PC-3 (cell line): ENCODE data around the gene TMEM38A. TPM values are rescaled to one million over a fixed set of nuclear protein-coding genes. Genes with fewer than 3 reads are reported as not detected.

ENCODE experiments used
- ATAC-seq: fragments of 200-7000 bp; cut with Tn5 transposase; 2 replicates; pipeline ENCODE4 v1.9.1; 2020; ENCODE audit warnings: mild to moderate bottlenecking, moderate library complexity
- BruUV-seq: library from RNA; stranded (reverse); fragments of 400-500 nt; replicated peaks from 2 replicates; lab custom pipeline; 2021; lab: Mats Ljungman, UMichigan
- CTCF ChIA-PET: fragments of 300-600 bp; sonication (Branson Sonifier 250); formaldehyde crosslinking; loops from one replicate; lab custom pipeline; 2022; ENCODE audit warnings: antibody characterized with exemption; lab: Charles Lee
- POLR2A ChIA-PET: fragments of 300-600 bp; sonication (Branson Sonifier 250); formaldehyde crosslinking; loops from one replicate; lab custom pipeline; 2022; ENCODE audit warnings: antibody characterized with exemption; ENCODE audit not compliant: unreplicated experiment; lab: Charles Lee
- DNase-seq: peaks from one replicate; pipeline ENCODE4 v3.0.0-alpha.2; 2015
- H2AFZ ChIP-seq: fragments of 300-600 bp; sonication (generic); 2 replicates; pipeline ENCODE4 v1.6.0; 2016; ENCODE audit warnings: antibody characterized with exemption, low read length
- H3F3A ChIP-seq: fragments of 300-600 bp; sonication (generic); one replicate; pipeline ENCODE4 v1.6.0; 2017; ENCODE audit warnings: antibody characterized with exemption, low read length, control low read depth, mild to moderate bottlenecking; ENCODE audit not compliant: unreplicated experiment
- H3K27ac ChIP-seq: fragments of 300-600 bp; sonication (generic); 2 replicates; pipeline ENCODE4 v1.5.1; 2016; ENCODE audit warnings: mild to moderate bottlenecking, low read length
- H3K27me3 ChIP-seq: fragments of 300-600 bp; sonication (generic); 2 replicates; pipeline ENCODE4 v1.6.1; 2016; ENCODE audit warnings: low read length, mixed read lengths
- H3K36me3 ChIP-seq: fragments of 300-600 bp; sonication (generic); 2 replicates; pipeline ENCODE4 v1.6.1; 2016; ENCODE audit warnings: low read depth, mixed run types, low read length, mixed read lengths
- H3K4me1 ChIP-seq: fragments of 300-600 bp; sonication (generic); 2 replicates; pipeline ENCODE4 v1.5.1; 2016; ENCODE audit warnings: low read length; ENCODE audit not compliant: insufficient read depth
- H3K4me2 ChIP-seq: fragments of 300-600 bp; sonication (generic); 2 replicates; pipeline ENCODE4 v1.6.0; 2016; ENCODE audit warnings: low read length
- H3K4me3 ChIP-seq: fragments of 300-600 bp; sonication (generic); 2 replicates; pipeline ENCODE4 v1.5.1; 2016; ENCODE audit warnings: mild to moderate bottlenecking, low read length, mixed read lengths
- H3K79me2 ChIP-seq: fragments of 300-600 bp; sonication (generic); 2 replicates; pipeline ENCODE4 v1.6.1; 2017; ENCODE audit warnings: low read length, mixed read lengths
- H3K9ac ChIP-seq: fragments of 300-600 bp; sonication (generic); 2 replicates; pipeline ENCODE4 v1.6.0; 2016; ENCODE audit warnings: mild to moderate bottlenecking, low read length
- H3K9me2 ChIP-seq: fragments of 300-600 bp; sonication (generic); replicated peaks from 2 replicates; pipeline ENCODE4 v1.6.1; 2016; ENCODE audit warnings: mixed run types, low read length, mixed read lengths
- H3K9me3 ChIP-seq: fragments of 300-600 bp; sonication (generic); 2 replicates; pipeline ENCODE4 v1.6.1; 2016; ENCODE audit warnings: low read length, mixed read lengths
- H4K20me1 ChIP-seq: fragments of 300-600 bp; sonication (generic); 2 replicates; pipeline ENCODE4 v1.6.1; 2016; ENCODE audit warnings: low read length, mixed read lengths
- CTCF ChIP-seq: fragments of 300-600 bp; sonication (generic); conservative IDR thresholded peaks from 2 replicates; pipeline ENCODE4 v1.5.1; 2017; ENCODE audit warnings: antibody characterized with exemption, low read depth, mild to moderate bottlenecking, low read length
- EZH2 ChIP-seq: fragments of 300-600 bp; sonication (generic); IDR thresholded peaks from one replicate; pipeline ENCODE4 v1.6.1; 2017; ENCODE audit warnings: antibody characterized with exemption, mild to moderate bottlenecking, low read length; ENCODE audit not compliant: unreplicated experiment
- EZH2phosphoT487 ChIP-seq: fragments of 300-600 bp; sonication (generic); IDR thresholded peaks from 2 replicates; pipeline ENCODE4 v1.6.1; 2018; ENCODE audit warnings: mild to moderate bottlenecking, antibody characterized with exemption, low read length, borderline replicate concordance
- intact Hi-C: fragments of 100-400 bp; cut with micrococcal nuclease; formaldehyde crosslinking; loops from 2 replicates; pipeline ENCODE4 v1.9.0; 2023
- total RNA-seq: library from RNA; depleted of rRNA; stranded (reverse); fragments of >200 nt; gene quantifications from 2 replicates; pipeline ENCODE4 v1.2.3, GENCODE V29; 2014

TMEM38A gene
- total RNA-seq, 1 experiment from 2014 or later = 11.0 TPM

DNA sequence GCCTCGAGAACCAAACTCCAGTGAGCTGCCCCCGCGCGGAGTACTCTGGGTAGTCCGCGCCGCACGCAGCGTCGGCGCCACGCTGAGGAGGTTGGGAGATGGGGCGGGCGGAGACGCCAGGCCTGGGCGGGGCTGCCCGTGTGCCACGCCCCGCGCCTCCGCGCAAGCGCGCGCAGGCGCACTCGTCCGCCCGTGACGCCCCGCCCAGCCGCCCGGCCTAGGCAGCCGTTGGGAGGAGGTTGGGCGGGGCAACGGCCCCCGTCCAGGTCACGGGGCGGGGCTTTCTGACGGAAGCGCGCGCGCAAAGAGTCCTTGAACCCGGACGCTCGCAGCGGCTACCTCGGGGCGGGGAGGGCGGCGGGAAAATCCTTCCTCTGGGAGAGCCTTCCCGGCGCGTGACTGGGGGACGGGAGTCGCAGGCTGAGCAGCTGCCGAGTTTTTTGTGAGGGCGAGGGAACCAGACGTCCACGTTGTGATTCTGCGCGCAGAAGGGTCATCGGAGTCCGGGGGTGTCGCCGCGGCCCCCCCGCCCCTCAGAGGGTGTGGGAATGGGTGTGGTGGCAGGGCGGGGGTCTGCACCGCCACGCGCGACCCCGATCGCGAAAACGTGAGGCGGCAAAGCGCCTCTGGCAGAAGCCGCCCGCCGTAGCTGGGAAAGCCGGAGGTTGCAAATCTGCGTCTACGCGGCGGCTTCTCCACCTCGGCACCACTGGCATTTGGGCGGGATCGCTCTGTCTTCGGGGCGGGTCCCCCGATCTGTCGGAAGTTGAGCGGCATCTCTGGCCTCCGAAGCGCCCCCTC lies 32.6 kb upstream of the TMEM38A start, which contains the start of gene MED26:
TSS of gene MED26 (minus strand) at position 22 of the 801 bp plus-strand sequence. CDS start 261 bp downstream, outside the sequence.
- intact Hi-C loops = loop anchor here (2.0 to 5.0 kb wide), 2 partner anchors 30 to 56 kb away; partner anchors contain the start of gene SLC35E1
- CTCF ChIA-PET = no interaction called here

DNA sequence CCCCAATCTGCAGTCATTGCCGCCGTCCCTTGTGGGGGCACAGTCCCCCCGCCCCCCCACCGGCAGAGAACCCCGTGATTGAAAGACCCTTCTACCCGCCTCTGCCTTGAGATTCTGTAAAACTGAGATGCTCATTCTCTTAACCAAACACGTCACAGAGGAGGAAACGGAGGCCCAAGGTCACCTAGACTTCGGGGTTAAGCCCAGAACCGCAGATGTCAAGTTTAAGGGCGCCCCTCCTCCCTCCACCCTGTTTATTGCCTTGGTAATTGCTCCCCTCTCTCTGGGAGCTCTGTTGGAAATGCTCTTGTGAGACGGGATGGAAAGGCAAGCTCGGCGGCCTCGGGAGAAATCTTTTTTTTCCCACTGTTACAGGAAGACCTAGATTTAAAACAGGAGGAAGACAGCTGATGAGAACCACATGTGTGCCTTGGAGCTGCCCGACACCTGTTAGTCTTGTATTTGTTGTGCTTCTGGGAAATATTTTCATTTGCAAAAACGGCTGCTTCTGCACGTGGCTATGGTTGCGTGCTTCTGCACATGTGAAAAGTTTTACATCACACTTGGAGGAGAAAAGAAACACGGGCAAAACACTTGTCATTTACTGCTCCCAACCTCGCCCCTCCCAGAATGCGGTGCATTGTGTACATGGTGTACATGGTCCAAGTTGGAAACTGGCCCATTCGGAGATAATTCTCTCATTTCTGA lies 31.8 kb upstream of the TMEM38A start:
- no TSS peak for BruUV-seq
- Histone ChIP-seq H3K79me2 (peaks cover 42% of the 10 kb centered on the region), H3F3A (peaks cover 6% of the 10 kb centered on the region), H2AFZ (peak overlapping the region; percentile 99), H3K27ac (peak overlapping the region; percentile 85), H3K9ac (peak overlapping the region; percentile 99), H3K9me3 (no peaks in the 10 kb centered on the region), H3K4me2 (peak overlapping the region; percentile 96), H3K4me3 (peak overlapping the region; percentile 100), H3K4me1 (peaks cover 19% of the 10 kb centered on the region), H3K9me2 (no peaks in the 10 kb centered on the region), H3K36me3 (peaks cover 33% of the 10 kb centered on the region), H4K20me1 (peaks cover 33% of the 10 kb centered on the region), H3K27me3 (no peaks in the 10 kb centered on the region)
- no peak for ATAC-seq
- DNase-seq = no peak
- TF ChIP-seq EZH2phosphoT487 (no peak), EZH2 (no peak), CTCF (no peak)
- ChIA-PET CTCF (no interaction called here), POLR2A (no interaction called here)
- intact Hi-C loops = loop anchor here (2.0 to 5.0 kb wide), 2 partner anchors 30 to 57 kb away; partner anchors contain the start of gene SLC35E1

More for the DNA sequence above, 32.6 kb upstream of the TMEM38A start, which contains the start of gene MED26:
- Histone ChIP-seq H3K27ac (peak within 1 kb of the TSS; percentile 85), H2AFZ (peak within 1 kb of the TSS; percentile 99), H3K27me3 (no peaks in the 10 kb centered on the region), H3K9ac (peak within 1 kb of the TSS; percentile 99), H3K4me3 (peak within 1 kb of the TSS; percentile 100), H3K9me2 (no peaks in the 10 kb centered on the region), H3K79me2 (peaks cover 49% of the 10 kb centered on the region), H3K4me1 (peaks cover 19% of the 10 kb centered on the region), H4K20me1 (peaks cover 41% of the 10 kb centered on the region), H3F3A (peaks cover 6% of the 10 kb centered on the region), H3K36me3 (peaks cover 35% of the 10 kb centered on the region), H3K9me3 (no peaks in the 10 kb centered on the region), H3K4me2 (peak within 1 kb of the TSS; percentile 96)
- TSS peak; percentile 77 for BruUV-seq
- peak; percentile 94 for ATAC-seq
- peak; percentile 98 for DNase-seq
- POLR2A ChIA-PET = interaction anchor here (0.6 kb wide), 2 partner anchors 44 to 59 kb away, joined by 3 to 16 read pairs; no protein-coding TSS in a partner anchor
- TF ChIP-seq EZH2phosphoT487 (no peak), CTCF (no peak), EZH2 (no peak)
